Colonic mucosa (tissue), 4 donors: ENCODE results near the gene STX7. TPM values are rescaled to one million over a fixed set of nuclear protein-coding genes. Genes with fewer than 3 reads are reported as not detected.
A peak's percentile ranks its signal among the peaks of the same experiment; 100 is the strongest.

Experiments
- DNase-seq: peaks from one replicate; pipeline ENCODE4 v3.0.0-alpha.2; 2020
- H3K27ac ChIP-seq: fragments of 200-600 bp; one replicate; pipeline ENCODE4 v1.8.0; 2021
- H3K27me3 ChIP-seq: fragments of 200-600 bp; one replicate; pipeline ENCODE4 v1.8.0; 2021
- H3K36me3 ChIP-seq: fragments of 200-600 bp; one replicate; pipeline ENCODE4 v1.8.0; 2021
- H3K4me1 ChIP-seq: fragments of 200-600 bp; one replicate; pipeline ENCODE4 v1.8.0; 2021; ENCODE audit warnings: mild to moderate bottlenecking
- H3K4me3 ChIP-seq: fragments of 200-600 bp; one replicate; pipeline ENCODE4 v1.8.0; 2021
- H3K9ac ChIP-seq, 2 donors: one replicate each; pipeline ENCODE4 v1.7.0; 2013; ENCODE audit warnings: control low read depth in 2 of 2, low read depth in 2 of 2, low read length in 2 of 2
- H3K9me3 ChIP-seq: fragments of 200-600 bp; one replicate; pipeline ENCODE4 v1.8.0; 2021
- intact Hi-C: fragments of 100-400 bp; cut with DNase I; formaldehyde crosslinking; loops from one replicate; pipeline ENCODE4 v1.14.1; 2022
- total RNA-seq, 2 donors: library from RNA; stranded (reverse); fragmentation: NEBNext Ultra II Directional in 1 of 2; extraction: Animal tissue kit (Norgen Biotek cat#: 25700) in 1 of 2; gene quantifications; one replicate each; pipeline ENCODE4 v1.2.1, GENCODE V29; 2021
- TF ChIP-seq, protein P1 (sequence below): fragments of 200-600 bp; IDR thresholded peaks from one replicate; pipeline ENCODE4 v1.8.0; 2022; ENCODE audit warnings: antibody characterized with exemption, mild to moderate bottlenecking
- donor health status: healthy.
- donor health status: DM: no; HTN: no; CAD: no.
- donor health status: DM: no; HTN: no; CAD: no.

The STX7 gene
- total RNA-seq, 2 donors from 2014 or later, result 30.5 to 52.8 TPM

DNA sequence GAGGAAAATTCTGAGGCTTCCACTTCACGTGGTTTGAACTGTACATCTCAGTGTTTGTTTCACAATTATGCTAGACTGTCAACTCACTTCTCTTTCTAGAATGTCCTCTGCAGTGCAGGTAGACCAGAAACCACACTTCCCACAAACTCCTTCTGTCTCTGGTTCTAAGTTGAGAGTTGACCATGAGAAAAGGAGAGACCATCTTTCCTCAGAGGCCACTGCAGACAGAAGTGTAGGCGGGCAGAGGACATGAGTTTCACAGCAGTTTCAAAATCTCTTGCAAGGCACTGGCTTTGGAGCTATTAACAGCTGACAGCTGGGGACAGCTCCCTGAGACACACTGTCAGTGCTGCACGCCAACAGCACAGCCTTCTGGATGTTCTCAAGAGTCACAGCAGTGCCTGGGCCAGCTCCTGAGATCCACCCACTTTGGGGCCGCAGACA is 56.2 kb downstream of the STX7 start:
- intact Hi-C loops, result no loop called here
- no peak overlapping the region for H3K4me3 ChIP-seq
- no peaks in the 10 kb centered on the region for H3K27me3 ChIP-seq
- TF ChIP-seq, protein P1, sequence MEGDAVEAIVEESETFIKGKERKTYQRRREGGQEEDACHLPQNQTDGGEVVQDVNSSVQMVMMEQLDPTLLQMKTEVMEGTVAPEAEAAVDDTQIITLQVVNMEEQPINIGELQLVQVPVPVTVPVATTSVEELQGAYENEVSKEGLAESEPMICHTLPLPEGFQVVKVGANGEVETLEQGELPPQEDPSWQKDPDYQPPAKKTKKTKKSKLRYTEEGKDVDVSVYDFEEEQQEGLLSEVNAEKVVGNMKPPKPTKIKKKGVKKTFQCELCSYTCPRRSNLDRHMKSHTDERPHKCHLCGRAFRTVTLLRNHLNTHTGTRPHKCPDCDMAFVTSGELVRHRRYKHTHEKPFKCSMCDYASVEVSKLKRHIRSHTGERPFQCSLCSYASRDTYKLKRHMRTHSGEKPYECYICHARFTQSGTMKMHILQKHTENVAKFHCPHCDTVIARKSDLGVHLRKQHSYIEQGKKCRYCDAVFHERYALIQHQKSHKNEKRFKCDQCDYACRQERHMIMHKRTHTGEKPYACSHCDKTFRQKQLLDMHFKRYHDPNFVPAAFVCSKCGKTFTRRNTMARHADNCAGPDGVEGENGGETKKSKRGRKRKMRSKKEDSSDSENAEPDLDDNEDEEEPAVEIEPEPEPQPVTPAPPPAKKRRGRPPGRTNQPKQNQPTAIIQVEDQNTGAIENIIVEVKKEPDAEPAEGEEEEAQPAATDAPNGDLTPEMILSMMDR, result no peak
- peak; percentile 18 for DNase-seq
- no peak overlapping the region for H3K9ac ChIP-seq
- H3K36me3 ChIP-seq, result no peaks in the 10 kb centered on the region
- H3K27ac ChIP-seq, result no peak overlapping the region
- no peaks in the 10 kb centered on the region for H3K9me3 ChIP-seq
- H3K4me1 ChIP-seq, result no peaks in the 10 kb centered on the region

DNA sequence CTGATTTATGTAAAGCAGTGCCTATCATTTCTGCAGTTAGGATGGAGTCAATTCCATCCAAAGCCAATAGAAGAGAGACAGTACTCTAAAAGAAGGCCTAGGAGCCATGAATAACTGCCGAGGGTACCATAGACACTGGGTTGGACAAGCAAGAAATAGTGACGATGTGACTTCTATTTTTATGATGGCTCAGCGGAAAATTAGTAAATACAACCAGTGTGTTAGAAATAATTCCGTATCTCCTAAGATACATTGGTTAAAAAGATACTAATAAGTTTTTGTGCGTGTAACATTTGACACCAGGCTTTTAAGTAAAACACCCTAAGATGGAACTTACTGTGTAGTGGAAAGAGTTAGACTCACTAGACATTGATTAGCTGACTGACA is 66.1 kb downstream of the STX7 start:
- Histone ChIP-seq H3K27ac (no peak overlapping the region), H3K9ac (no peak overlapping the region), H3K4me3 (no peak overlapping the region), H3K4me1 (no peaks in the 10 kb centered on the region), H3K27me3 (no peaks in the 10 kb centered on the region), H3K36me3 (no peaks in the 10 kb centered on the region), H3K9me3 (no peaks in the 10 kb centered on the region)
- TF ChIP-seq, protein P1, result no peak
- DNase-seq, result no peak
- intact Hi-C loops, result no loop called here

DNA sequence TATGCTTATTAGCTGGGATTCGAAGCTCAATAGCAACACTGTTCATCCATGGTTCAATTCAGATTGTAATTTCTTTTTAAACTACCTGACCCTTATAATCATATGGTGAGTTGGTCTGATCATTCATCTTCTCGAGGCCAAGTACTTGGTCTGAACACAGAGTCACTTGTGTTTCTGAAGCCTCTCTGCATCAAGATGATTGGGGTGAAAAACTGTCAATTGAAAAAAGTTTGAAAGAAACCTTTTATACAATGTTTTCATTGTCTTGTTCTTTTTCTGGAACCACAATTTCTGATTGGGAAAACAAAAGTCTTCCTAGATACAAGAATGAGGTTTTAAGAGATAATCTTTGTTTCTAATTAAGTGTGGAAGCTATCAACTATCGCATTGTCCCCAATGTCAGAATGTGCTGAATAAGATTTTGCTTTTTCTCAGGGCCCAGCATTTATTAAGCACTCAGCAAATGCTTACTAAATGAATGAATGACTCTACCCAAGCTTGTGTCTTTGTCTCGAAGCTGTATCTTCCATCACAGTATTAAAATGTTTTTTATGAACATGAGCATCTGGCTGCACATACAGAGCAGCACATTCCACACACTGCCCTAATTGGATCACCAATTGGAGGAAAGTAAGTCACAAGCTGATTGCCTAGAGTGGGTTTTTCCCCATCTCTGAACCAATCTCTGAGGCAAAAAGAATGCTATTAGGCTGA is 66.6 kb downstream of the STX7 start:
- Histone ChIP-seq H3K4me3 (no peak overlapping the region), H3K27ac (no peak overlapping the region), H3K4me1 (no peaks in the 10 kb centered on the region), H3K36me3 (no peaks in the 10 kb centered on the region), H3K9ac (no peak overlapping the region), H3K27me3 (no peaks in the 10 kb centered on the region), H3K9me3 (no peaks in the 10 kb centered on the region)
- TF ChIP-seq, protein P1, result no peak
- intact Hi-C loops, result no loop called here
- no peak for DNase-seq

DNA sequence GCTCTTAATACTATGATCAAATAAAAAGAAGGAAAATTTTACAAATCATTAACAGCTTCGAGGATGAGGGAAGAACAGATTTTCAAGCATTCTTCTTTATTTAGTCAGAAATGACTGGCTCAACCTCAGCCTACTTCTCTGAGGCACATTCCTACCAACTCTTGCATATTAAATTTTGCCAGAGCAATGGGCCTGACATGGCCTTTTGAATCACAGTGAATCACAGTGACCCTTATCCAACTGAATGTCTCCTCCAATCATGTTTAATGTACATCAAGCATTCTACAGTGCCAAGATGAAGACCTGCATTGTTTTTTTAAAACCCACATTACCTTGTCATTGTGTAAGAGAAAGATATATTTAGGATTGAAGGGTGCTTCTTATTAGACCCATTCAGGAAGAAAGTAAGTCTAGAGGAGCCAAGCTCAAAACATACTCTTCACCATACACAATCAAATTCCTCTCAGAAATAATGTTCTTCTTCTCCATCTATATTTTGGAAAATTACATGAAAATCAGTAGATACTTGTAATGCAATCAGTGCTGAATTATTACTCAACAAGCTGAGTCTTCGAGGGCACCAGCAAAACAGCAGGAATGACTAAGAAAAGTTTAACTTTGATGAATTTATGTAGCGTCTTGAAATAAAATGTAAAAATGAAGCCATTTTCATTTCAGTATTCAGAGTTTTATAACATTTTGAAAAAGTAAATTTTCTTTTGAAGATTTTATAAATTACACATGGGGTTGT is 67.5 kb downstream of the STX7 start:
- Histone ChIP-seq H3K4me1 (no peaks in the 10 kb centered on the region), H3K9ac (no peak overlapping the region), H3K27me3 (no peaks in the 10 kb centered on the region), H3K36me3 (no peaks in the 10 kb centered on the region), H3K27ac (no peak overlapping the region), H3K4me3 (no peak overlapping the region), H3K9me3 (no peaks in the 10 kb centered on the region)
- TF ChIP-seq, protein P1, result no peak
- DNase-seq, result no peak
- intact Hi-C loops, result no loop called here

DNA sequence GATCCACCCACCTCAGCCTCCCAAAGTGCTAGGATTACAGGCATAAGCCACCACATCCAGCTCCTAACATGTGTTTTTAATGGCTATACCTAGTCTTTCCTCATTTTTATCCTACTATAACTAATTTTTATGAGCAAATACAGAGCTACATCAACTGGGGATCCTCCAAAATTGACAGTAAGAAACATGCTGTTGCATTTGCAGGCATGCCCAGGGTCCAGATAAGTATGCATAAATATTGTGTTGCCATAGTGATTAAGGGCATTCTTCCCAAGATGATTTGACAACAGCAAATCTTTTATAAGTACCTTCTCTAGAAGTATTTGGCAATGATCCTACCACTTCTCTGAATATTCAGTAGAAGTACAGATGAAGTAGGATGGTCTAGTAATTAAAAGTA is 69.7 kb downstream of the STX7 start:
- Histone ChIP-seq H3K4me1 (no peaks in the 10 kb centered on the region), H3K27ac (no peak overlapping the region), H3K36me3 (no peaks in the 10 kb centered on the region), H3K9ac (no peak overlapping the region), H3K4me3 (no peak overlapping the region), H3K27me3 (no peaks in the 10 kb centered on the region), H3K9me3 (no peaks in the 10 kb centered on the region)
- intact Hi-C loops, result no loop called here
- TF ChIP-seq, protein P1, result no peak
- DNase-seq, result no peak
